ENCODE data around the gene CD3D.

DNA sequence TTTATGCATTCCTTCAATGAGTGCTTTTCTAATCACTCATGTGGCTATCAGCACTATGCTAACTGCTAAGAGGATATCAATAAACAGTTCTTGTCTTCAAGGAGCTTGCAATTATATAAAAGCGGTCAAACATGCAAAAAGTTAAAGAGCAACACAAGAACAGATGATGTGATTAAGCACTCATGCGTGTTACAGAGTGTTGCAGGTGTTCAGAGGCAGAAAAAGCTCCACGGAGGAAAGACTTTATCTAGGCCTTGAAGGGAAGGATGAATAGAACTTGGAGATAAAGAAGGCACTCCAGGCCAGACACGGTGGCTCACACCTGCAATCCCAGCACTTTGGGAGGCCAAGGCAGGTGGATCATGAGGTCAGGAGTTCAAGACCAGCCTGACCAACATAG, 24.4 kb downstream of the CD3D start:
- TF ChIP-seq CTCF (conservative IDR thresholded peaks at IDR 0.05; ENCODE audit: low read depth, low read length) = no peak
- no peak for TF ChIP-seq EZH2 (IDR thresholded peaks at IDR 0.05; ENCODE audit: low read length, unreplicated experiment)
- TF ChIP-seq EZH2phosphoT487 (IDR thresholded peaks at IDR 0.05; ENCODE audit: borderline replicate concordance, low read length) = no peak

All from PC-3 (cell line).